BJ (cell line): ENCODE results near the gene CFI. TPM values are rescaled to one million over a fixed set of nuclear protein-coding genes. Genes with fewer than 3 reads are reported as not detected.

Experiments
- CTCF ChIA-PET: fragments of 350-600 bp; formaldehyde crosslinking; extraction: SDS; loops from one replicate; lab custom pipeline; 2021; ENCODE audit warnings: antibody characterized with exemption, inconsistent platforms; lab: Yijun Ruan, JAX
- POLR2A ChIA-PET: fragments of 300-600 bp; sonication (Branson Sonifier 250); formaldehyde crosslinking; extraction: SDS; loops from one replicate; lab custom pipeline; 2021; ENCODE audit warnings: antibody characterized with exemption; lab: Charles Lee
- DNase-seq: peaks from one replicate; pipeline ENCODE4 v3.0.0-alpha.2; 2011; ENCODE audit warnings: low read depth
- H3K27me3 ChIP-seq: 2 replicates; pipeline ENCODE4 v1.6.0; 2011; ENCODE audit warnings: low read length; ENCODE audit not compliant: control insufficient read depth, insufficient read depth
- H3K36me3 ChIP-seq: 2 replicates; pipeline ENCODE4 v1.5.1; 2011; ENCODE audit warnings: low read length; ENCODE audit not compliant: control insufficient read depth, insufficient read depth
- H3K4me3 ChIP-seq: 2 replicates; pipeline ENCODE4 v1.5.1; 2011; ENCODE audit warnings: low read depth, mild to moderate bottlenecking, control low read depth, low read length
- CTCF ChIP-seq: IDR thresholded peaks from 2 replicates; pipeline ENCODE4 v1.5.1; 2011; ENCODE audit warnings: low read depth, mild to moderate bottlenecking, control low read depth, inconsistent platforms, low read length, moderate library complexity; ENCODE audit not compliant: insufficient read depth
- polyA plus RNA-seq: library from polyadenylated mRNA; depleted of rRNA; stranded (reverse); fragments of >200 nt; gene quantifications from 2 replicates; pipeline ENCODE4 v1.2.3, GENCODE V29; 2011

The CFI gene
- polyA plus RNA-seq, 1 experiment, result 1.3 TPM

GRCh38 chr4:109803924-109804571 is 2.2 kb upstream of the CFI start:
- H3K36me3 ChIP-seq, result no peaks in the 10 kb centered on the region

DNA sequence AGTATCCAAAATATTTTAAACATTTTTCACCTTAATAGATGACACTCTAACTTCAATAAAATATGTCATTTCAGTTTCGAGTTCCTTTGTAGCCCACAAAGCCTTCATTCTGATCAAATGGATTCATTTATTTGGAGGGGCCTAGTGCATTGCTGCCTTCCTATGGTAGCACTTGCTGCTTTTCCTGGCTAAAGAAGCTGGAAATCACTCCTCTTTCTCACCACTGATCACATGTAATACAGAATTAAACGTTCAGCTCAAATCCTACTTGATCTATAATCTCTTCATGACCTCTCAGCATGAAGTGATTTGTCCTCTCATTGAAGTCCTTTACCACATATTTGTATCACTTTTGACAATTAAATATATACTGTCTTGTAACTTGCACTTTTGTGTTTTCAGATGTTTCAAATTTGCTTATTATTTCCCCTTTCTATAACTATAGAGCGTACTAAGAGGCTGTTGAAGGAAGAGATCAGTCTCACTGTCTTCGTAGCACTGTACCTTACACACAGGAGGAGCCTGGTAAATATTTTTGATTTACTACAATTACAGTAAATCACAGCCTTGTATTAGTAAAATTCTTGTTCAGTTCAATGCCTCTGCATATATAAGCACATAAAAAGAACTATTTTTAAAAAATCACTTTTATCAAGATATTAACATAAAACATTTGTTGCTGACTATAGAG is 555 bp downstream of the CFI start:
- no peak for DNase-seq
- H3K36me3 ChIP-seq, result no peaks in the 10 kb centered on the region
- ChIA-PET CTCF (no interaction called here), POLR2A (interaction anchor here (0.7 kb wide), 1 partner anchor 364 kb away, joined by 4 read pairs; no protein-coding TSS in a partner anchor)
- TF ChIP-seq CTCF, result no peak
- no peaks in the 10 kb centered on the region; the same call in 1 of the 2 replicates for H3K27me3 ChIP-seq
- no peak overlapping the region for H3K4me3 ChIP-seq

More at GRCh38 chr4:109803924-109804571, 2.2 kb upstream of the CFI start:
- TF ChIP-seq CTCF, result peak; percentile 49
- no peak for DNase-seq
- ChIA-PET CTCF (interaction anchor here (0.7 to 2.2 kb wide), 8 partner anchors 9 to 386 kb away, joined by 3 to 7 read pairs (median 4); partner anchors contain the start of gene CASP6), POLR2A (interaction anchor here (0.7 kb wide), 1 partner anchor 173 kb away, joined by 3 read pairs; no protein-coding TSS in a partner anchor)
- Histone ChIP-seq H3K27me3 (no peaks in the 10 kb centered on the region; the same call in 1 of the 2 replicates), H3K4me3 (no peak overlapping the region)

- CTCF ChIA-PET, result no interaction called here
These were observed 2.9 kb downstream of the CFI start for GRCh38 chr4:109798866-109799265.

DNA sequence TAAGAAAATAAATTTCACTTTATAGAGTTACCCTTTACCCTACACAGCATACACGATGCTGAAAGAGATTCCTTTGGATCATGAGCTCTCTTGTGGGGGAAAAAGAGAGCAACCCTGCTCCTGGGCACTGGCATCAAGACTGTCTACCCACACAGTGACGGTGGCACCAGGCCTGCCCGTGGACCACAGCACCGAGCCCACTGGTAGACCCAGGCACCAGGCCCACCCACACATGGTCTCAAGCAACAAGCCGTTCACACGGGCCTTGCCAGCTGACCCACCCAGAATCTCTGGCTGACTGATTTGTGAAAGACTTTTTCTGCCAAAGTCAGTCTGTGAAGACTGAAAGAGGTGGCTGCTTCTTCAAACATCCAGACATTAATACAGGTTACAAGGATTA is 6.7 kb downstream of the CFI start:
- H3K36me3 ChIP-seq, result no peaks in the 10 kb centered on the region
- no peak for TF ChIP-seq CTCF
- no peak for DNase-seq
- no peak overlapping the region for H3K4me3 ChIP-seq
- CTCF ChIA-PET, result interaction anchor here (0.6 to 1.6 kb wide), 4 partner anchors 9 to 434 kb away, joined by 3 to 5 read pairs (median 3); no protein-coding TSS in a partner anchor
- no peaks in the 10 kb centered on the region; the same call in 1 of the 2 replicates for H3K27me3 ChIP-seq
- POLR2A ChIA-PET, result no interaction called here

More at GRCh38 chr4:109798866-109799265, 2.9 kb downstream of the CFI start:
- Histone ChIP-seq H3K4me3 (no peak overlapping the region), H3K36me3 (no peaks in the 10 kb centered on the region), H3K27me3 (no peaks in the 10 kb centered on the region; the same call in 1 of the 2 replicates)
- DNase-seq, result no peak
- POLR2A ChIA-PET, result no interaction called here
- no peak for TF ChIP-seq CTCF

GRCh38 chr4:109787807-109788206 is 14.0 kb downstream of the CFI start:
- ChIA-PET POLR2A (no interaction called here), CTCF (no interaction called here)
- Histone ChIP-seq H3K4me3 (no peak overlapping the region), H3K27me3 (no peaks in the 10 kb centered on the region), H3K36me3 (no peaks in the 10 kb centered on the region)
- no peak for TF ChIP-seq CTCF
- no peak for DNase-seq
